ENCODE measurements around the gene FHIT.
"Not testable (repeated sequence)": the region's sequence is repeated elsewhere in the genome, so short reads cannot be mapped to it uniquely, and the experiment has no call there.

Gene FHIT

GRCh38 chr3:60557122-60557521 is 694.1 kb downstream of the FHIT start:
- no peak for DNase-seq (ENCODE audit: low spot score)

GRCh38 chr3:60555686-60556354 is 695.4 kb downstream of the FHIT start:
- DNase-seq (ENCODE audit: low spot score), result no peak

- DNase-seq (ENCODE audit: low spot score), result no peak
Observed at GRCh38 chr3:60553144-60553543, 698.1 kb downstream of the FHIT start.

GRCh38 chr3:60552581-60552980 is 698.7 kb downstream of the FHIT start:
- no peak for DNase-seq (ENCODE audit: low spot score)

GRCh38 chr3:60551455-60552209 is 699.6 kb downstream of the FHIT start:
- DNase-seq (ENCODE audit: low spot score), result no peak

- DNase-seq (ENCODE audit: low spot score), result no peak
Observed at GRCh38 chr3:60549863-60550262, 701.4 kb downstream of the FHIT start.

GRCh38 chr3:60542995-60543394 is 708.3 kb downstream of the FHIT start:
- no peak for DNase-seq (ENCODE audit: low spot score)

GRCh38 chr3:60539394-60539793 is 711.9 kb downstream of the FHIT start:
- DNase-seq (ENCODE audit: low spot score), result not testable (repeated sequence)

GRCh38 chr3:60536420-60536819 is 714.8 kb downstream of the FHIT start:
- no peak for DNase-seq (ENCODE audit: low spot score)

- no peak for DNase-seq (ENCODE audit: low spot score)
Observed at GRCh38 chr3:60531759-60532158, 719.5 kb downstream of the FHIT start.

- no peak for DNase-seq (ENCODE audit: low spot score)
Observed at GRCh38 chr3:60528651-60529050, 722.6 kb downstream of the FHIT start.

GRCh38 chr3:60523536-60523935 is 727.7 kb downstream of the FHIT start:
- no peak for DNase-seq (ENCODE audit: low spot score)

GRCh38 chr3:60517134-60517533 is 734.1 kb downstream of the FHIT start:
- DNase-seq (ENCODE audit: low spot score), result no peak

GRCh38 chr3:60514866-60515265 is 736.4 kb downstream of the FHIT start:
- no peak for DNase-seq (ENCODE audit: low spot score)

- no peak for DNase-seq (ENCODE audit: low spot score)
Observed at GRCh38 chr3:60514085-60514649, 737.1 kb downstream of the FHIT start.

GRCh38 chr3:60513241-60513640 is 738.0 kb downstream of the FHIT start:
- no peak for DNase-seq (ENCODE audit: low spot score)

- no peak for DNase-seq (ENCODE audit: low spot score)
Observed at GRCh38 chr3:60512506-60512905, 738.7 kb downstream of the FHIT start.

- no peak for DNase-seq (ENCODE audit: low spot score)
Observed at GRCh38 chr3:60509471-60509870, 741.8 kb downstream of the FHIT start.

- DNase-seq (ENCODE audit: low spot score), result no peak
Observed at GRCh38 chr3:60504827-60505457, 746.3 kb downstream of the FHIT start.

- no peak for DNase-seq (ENCODE audit: low spot score)
Observed at GRCh38 chr3:60501314-60501713, 749.9 kb downstream of the FHIT start.

GRCh38 chr3:60497902-60498301 is 753.4 kb downstream of the FHIT start:
- no peak for DNase-seq (ENCODE audit: low spot score)

GRCh38 chr3:60490992-60491391 is 760.3 kb downstream of the FHIT start:
- no peak for DNase-seq (ENCODE audit: low spot score)

GRCh38 chr3:60475096-60475495 is 776.2 kb downstream of the FHIT start:
- no peak for DNase-seq (ENCODE audit: low spot score)

All from AG08396 (cell line).